HG03280 (cell line): ENCODE data around the gene CD40.

Source experiments
- ATAC-seq: cut with Tn5 transposase; IDR thresholded peaks from one replicate; pipeline ENCODE4 v1.9.1; 2021; ENCODE audit warnings: mild to moderate bottlenecking, moderate library complexity; ENCODE audit not compliant: unreplicated experiment

CD40 gene

GRCh38 chr20:46121184-46121930 is 3.2 kb downstream of the CD40 start:
- no peak for ATAC-seq

- no peak for ATAC-seq
Observed at GRCh38 chr20:46122071-46122470, 4.0 kb downstream of the CD40 start.

GRCh38 chr20:46122516-46123481 is 4.7 kb downstream of the CD40 start:
- ATAC-seq = no peak

DNA sequence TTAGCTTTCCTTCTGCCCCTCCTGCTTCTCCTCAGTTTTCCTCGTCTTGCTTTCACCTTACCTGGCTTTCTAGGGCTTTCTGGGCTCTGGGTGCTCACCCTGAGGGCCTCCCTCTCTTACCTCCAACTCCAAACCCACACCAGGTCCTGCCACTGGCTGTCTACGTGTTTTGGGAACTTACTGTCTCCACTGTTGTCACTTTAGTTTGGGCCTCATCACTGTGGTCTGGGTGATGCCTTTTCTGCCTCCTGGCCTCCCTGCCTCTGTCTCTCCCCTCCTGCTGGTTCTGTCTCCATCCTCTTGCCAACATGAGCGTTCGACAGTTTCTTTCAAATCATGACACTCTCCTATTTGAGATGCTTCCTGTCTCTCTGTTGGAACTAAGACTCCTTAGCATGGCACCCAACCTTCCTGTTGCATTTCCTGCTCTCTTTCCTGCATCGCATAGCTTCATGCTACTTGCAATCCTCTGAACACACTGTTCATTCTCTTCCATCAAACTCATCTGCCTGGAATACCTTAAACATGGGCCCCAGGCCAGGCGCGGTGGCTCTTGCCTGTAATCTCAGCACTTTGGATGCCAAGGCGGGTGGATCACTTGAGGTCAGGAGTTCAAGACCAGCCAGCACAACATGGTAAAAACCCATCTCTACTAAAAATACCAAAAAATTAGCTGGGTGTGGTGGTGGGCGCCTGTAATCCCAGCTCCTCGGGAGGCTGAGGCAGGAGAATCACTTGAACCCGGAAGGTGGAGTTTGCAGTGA is 5.5 kb downstream of the CD40 start:
- no peak for ATAC-seq

GRCh38 chr20:46126440-46127056 is 8.4 kb downstream of the CD40 start:
- no peak for ATAC-seq

GRCh38 chr20:46127396-46128010 is 9.4 kb downstream of the CD40 start:
- no peak for ATAC-seq

GRCh38 chr20:46128310-46129151 is 10.4 kb downstream of the CD40 start:
- ATAC-seq = no peak

DNA sequence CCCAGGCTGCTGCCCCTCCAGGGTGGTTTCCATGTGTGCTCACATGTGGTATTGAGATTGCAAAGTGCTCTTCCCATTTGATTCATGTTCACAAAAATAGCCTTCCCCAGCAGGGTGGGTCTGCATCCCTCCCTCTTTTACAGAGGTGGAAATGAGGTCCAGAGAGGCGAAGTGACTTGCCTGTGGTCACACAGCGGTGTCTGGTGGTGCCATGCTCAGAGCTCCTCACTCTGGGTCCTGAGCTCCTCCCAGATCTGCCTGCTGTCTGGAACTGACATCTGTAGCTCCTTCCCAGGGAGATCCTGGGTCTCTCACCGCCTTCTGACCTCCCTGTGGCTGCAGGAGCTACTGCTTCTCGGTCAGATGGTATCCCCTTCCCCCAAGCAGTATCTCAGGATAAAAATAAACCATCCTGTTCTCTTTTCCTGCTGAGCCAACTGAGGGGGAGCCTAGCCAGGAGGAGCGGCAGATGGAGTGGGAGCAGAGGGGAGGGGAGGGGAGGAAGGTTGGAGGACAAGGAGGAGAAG is 11.9 kb downstream of the CD40 start:
- no peak for ATAC-seq

DNA sequence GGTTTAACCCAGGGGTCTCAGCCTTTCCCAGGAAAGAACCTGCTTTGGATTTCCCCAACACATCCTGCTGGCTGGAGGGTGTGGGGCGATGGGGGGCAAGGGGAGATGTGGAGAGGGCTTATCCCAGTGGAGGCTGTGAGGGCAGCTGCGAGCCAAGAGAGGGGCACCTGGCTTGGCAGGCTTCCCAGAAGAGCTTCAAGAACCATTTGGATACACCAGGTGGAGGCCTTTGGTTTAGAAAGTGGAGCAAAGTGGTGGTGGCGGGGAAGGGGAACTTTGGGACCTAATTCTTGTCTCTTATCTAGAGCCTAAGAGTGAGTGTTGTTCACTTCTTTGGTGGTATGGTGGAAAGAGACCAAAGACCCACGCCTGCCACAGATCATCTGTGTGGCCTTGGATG is 12.4 kb downstream of the CD40 start:
- ATAC-seq = no peak

- no peak for ATAC-seq
Observed at GRCh38 chr20:46131396-46131795, 13.3 kb downstream of the CD40 start.

GRCh38 chr20:46132705-46133120 is 14.6 kb downstream of the CD40 start:
- no peak for ATAC-seq

DNA sequence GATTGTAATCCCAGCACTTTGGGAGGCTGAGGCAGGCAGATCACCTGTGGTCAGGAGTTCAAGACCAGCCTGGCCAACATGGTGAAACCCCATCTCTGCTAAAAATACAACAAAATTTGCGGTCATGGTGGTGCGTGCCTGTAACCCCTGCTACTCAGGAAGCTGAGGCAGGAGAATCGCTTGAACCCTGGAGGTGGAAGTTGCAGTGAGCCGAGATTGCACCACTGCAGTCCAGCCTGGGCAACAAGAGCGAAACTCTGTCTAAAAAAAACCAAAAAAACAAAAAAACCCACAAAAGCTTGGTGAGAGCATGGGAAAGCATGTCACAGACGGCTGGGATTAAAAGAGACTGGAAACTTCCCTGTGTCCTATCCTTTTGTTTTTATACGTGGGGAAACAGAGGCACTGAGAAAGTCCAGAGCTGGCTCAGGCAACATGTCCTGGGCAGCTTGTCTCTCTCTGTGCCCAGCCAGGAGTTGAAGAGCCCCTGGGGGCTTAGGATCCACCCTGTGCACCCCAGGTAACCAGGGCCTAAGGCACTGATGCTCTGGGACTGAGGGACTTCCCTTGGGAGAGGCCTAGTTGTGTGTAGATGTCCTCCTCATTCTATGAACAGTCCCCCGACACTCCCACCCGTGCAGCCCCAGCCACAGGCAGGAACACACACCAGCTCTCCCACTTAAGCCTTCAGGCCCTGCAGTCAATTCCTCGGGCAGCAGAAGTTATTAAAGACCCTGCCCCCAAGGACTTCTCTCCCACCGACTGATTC is 16.0 kb downstream of the CD40 start:
- no peak for ATAC-seq

GRCh38 chr20:46134716-46135115 is 16.6 kb downstream of the CD40 start:
- no peak for ATAC-seq

- ATAC-seq = no peak
Observed at GRCh38 chr20:46135856-46136633, 17.9 kb downstream of the CD40 start.

DNA sequence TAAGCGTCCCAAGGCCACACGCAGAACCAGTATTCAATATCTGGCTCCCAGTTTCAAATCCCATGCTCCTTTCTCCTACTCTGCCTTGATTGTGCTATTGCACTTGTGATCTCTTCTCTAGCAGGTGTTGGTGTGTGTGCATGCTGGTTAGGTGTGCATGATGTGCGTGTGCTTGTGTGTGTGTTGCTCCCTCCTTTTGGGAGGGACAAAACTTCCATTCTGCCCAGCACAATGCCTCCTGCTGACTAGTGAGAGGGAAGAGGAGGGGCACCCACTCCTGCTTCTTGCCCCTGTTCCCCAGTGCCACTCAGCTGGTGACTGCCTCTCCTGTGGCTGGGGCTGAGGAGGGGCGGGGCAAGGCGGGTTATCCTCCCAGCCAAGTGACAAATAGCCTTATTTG is 19.7 kb downstream of the CD40 start:
- no peak for ATAC-seq

GRCh38 chr20:46139266-46139889 is 21.3 kb downstream of the CD40 start:
- no peak for ATAC-seq

GRCh38 chr20:46139908-46140482 is 21.9 kb downstream of the CD40 start:
- ATAC-seq = no peak
